ENCODE data around the gene MRS2. TPM values are rescaled to one million over a fixed set of nuclear protein-coding genes. Genes with fewer than 3 reads are reported as not detected.

MRS2 gene
- total RNA-seq, 4 donors from 2014 or later, result 23.1 to 37.8 (median 30.4) TPM

DNA sequence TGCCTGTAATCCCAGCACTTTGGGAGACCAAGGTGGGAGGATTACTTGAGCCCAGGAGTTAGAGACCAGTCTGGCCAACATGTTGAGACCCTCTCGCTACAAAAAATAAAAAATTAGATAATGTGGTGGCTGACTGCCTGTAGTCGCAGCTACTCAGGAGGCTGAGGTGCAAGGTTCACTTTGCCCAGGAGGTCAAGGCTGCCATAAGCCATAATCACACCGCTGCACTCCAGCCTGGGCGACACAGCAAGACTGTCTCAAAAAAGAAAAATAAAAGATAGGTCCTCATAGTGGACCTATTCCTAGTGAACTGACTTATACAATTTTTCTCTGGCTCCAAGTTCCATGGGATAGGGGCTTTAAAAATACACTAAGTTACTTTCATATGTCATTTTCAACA, 41.9 kb downstream of the MRS2 start:
- no peak overlapping the region for H3K4me3 ChIP-seq (replicated peaks in 1 of 3)
- intact Hi-C loops (cut with DNase I), result no loop called here

GRCh38 chr6:24445704-24446103, 43.0 kb downstream of the MRS2 start:
- H3K4me3 ChIP-seq (replicated peaks in 1 of 3), result no peak overlapping the region
- no peaks in the 10 kb centered on the region for H3K36me3 ChIP-seq
- 60 to 90% methylated on average over 3 of the region's 4 CpGs for WGBS, 2 donors
- no peak overlapping the region for H3K27ac ChIP-seq
- TF ChIP-seq, protein P1, sequence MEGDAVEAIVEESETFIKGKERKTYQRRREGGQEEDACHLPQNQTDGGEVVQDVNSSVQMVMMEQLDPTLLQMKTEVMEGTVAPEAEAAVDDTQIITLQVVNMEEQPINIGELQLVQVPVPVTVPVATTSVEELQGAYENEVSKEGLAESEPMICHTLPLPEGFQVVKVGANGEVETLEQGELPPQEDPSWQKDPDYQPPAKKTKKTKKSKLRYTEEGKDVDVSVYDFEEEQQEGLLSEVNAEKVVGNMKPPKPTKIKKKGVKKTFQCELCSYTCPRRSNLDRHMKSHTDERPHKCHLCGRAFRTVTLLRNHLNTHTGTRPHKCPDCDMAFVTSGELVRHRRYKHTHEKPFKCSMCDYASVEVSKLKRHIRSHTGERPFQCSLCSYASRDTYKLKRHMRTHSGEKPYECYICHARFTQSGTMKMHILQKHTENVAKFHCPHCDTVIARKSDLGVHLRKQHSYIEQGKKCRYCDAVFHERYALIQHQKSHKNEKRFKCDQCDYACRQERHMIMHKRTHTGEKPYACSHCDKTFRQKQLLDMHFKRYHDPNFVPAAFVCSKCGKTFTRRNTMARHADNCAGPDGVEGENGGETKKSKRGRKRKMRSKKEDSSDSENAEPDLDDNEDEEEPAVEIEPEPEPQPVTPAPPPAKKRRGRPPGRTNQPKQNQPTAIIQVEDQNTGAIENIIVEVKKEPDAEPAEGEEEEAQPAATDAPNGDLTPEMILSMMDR (IDR thresholded peaks at IDR 0.05), result no peak
- no peak for TF ChIP-seq POLR2A (IDR thresholded peaks at IDR 0.05)
- no peaks in the 10 kb centered on the region for H3K27me3 ChIP-seq
- no peak for DNase-seq
- no peaks in the 10 kb centered on the region for H3K9me3 ChIP-seq
- intact Hi-C loops (cut with DNase I), result no loop called here
- H3K4me1 ChIP-seq, result no peaks in the 10 kb centered on the region

More for the DNA sequence above, 41.9 kb downstream of the MRS2 start:
- TF ChIP-seq POLR2A (IDR thresholded peaks at IDR 0.05), result no peak
- TF ChIP-seq, protein P1 (IDR thresholded peaks at IDR 0.05), result no peak
- H3K4me1 ChIP-seq, result no peaks in the 10 kb centered on the region
- no peaks in the 10 kb centered on the region for H3K27me3 ChIP-seq
- no peak overlapping the region for H3K27ac ChIP-seq
- WGBS, 2 donors, result 93 to 96% methylated on average over 4 of the region's 4 CpGs
- H3K36me3 ChIP-seq, result no peaks in the 10 kb centered on the region
- no peak for DNase-seq
- H3K9me3 ChIP-seq, result no peaks in the 10 kb centered on the region

- no peak for DNase-seq
- H3K36me3 ChIP-seq, result no peaks in the 10 kb centered on the region
- H3K4me3 ChIP-seq (replicated peaks in 1 of 3), result no peak overlapping the region
- H3K27me3 ChIP-seq, result no peaks in the 10 kb centered on the region
- intact Hi-C loops (cut with DNase I), result no loop called here
- no peaks in the 10 kb centered on the region for H3K4me1 ChIP-seq
- no peaks in the 10 kb centered on the region for H3K9me3 ChIP-seq
- TF ChIP-seq, protein P1 (IDR thresholded peaks at IDR 0.05), result no peak
- no peak for TF ChIP-seq POLR2A (IDR thresholded peaks at IDR 0.05)
- no peak overlapping the region for H3K27ac ChIP-seq
- 89 to 92% methylated on average over 7 of the region's 7 CpGs for WGBS, 2 donors
Observed at GRCh38 chr6:24446670-24447069, 43.9 kb downstream of the MRS2 start.

DNA sequence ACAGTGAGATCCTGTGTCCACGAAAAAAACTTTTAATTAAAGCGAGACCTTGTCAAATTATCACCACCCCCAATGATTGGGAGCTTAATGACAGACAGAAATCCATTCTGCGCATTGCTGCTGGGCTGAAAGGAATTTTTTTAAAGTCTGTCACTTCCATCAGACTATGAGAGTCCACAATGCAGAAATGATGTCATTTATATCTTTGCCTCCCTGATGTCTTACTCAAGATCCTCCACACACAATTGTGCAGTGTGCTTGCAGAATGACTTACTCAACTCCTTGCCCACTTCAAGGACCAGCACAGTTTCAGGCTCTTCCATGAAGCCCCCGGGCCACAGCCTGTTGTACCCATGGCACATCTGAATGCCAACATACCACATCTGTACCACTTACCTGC, 45.7 kb downstream of the MRS2 start:
- H3K36me3 ChIP-seq, result no peaks in the 10 kb centered on the region
- WGBS, 2 donors, result 73 to 76% methylated on average over 4 of the region's 4 CpGs
- no peaks in the 10 kb centered on the region for H3K27me3 ChIP-seq
- TF ChIP-seq, protein P1 (IDR thresholded peaks at IDR 0.05), result no peak
- no peak for TF ChIP-seq POLR2A (IDR thresholded peaks at IDR 0.05)
- no peaks in the 10 kb centered on the region for H3K9me3 ChIP-seq
- no peak overlapping the region for H3K27ac ChIP-seq
- no peak overlapping the region for H3K4me3 ChIP-seq (replicated peaks in 1 of 3)
- intact Hi-C loops (cut with DNase I), result no loop called here
- H3K4me1 ChIP-seq, result no peaks in the 10 kb centered on the region
- DNase-seq, result no peak

DNA sequence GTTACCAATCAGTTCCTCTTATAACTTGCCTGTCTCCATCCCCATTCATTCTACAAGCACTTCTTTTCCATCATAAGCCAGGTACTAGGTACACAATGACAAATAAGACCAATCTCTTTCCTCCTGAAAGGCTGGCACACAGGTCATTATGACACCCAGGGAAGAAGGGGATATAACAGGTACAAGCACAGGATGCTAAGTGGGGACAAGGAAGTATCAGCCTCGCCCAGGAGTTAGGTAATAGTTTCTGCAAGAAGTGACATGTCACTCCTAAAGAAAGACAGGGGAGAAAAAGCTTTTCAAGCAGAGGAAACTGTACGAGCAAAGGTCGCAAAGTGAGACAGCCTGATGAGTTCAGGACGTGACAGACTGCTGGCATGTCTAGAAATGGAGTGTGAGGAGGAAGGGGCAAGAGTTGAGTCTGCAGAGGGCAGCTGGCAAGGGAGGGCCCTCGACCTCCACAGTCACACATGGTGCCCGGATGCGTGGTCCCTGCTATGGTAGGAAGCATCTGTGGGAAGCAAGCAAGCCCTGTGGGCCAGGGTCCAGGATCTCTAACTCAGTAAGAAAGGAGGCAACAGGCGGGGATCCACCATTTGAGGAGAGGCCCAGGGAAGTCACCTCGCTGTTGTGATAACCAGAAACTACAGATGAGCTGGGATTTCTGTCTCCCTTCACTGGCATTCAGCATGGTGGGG, 46.2 kb downstream of the MRS2 start:
- H3K27me3 ChIP-seq, result no peaks in the 10 kb centered on the region
- no peaks in the 10 kb centered on the region for H3K4me1 ChIP-seq
- intact Hi-C loops (cut with DNase I), result no loop called here
- H3K4me3 ChIP-seq (replicated peaks in 1 of 3), result no peak overlapping the region
- H3K27ac ChIP-seq, result no peak overlapping the region
- TF ChIP-seq, protein P1 (IDR thresholded peaks at IDR 0.05), result no peak
- no peak for TF ChIP-seq POLR2A (IDR thresholded peaks at IDR 0.05)
- DNase-seq, result no peak
- WGBS, 2 donors, result 72 to 87% methylated on average over 9 of the region's 9 CpGs
- H3K36me3 ChIP-seq, result no peaks in the 10 kb centered on the region
- H3K9me3 ChIP-seq, result no peaks in the 10 kb centered on the region
